IMR-90 (cell line): Measurements from ENCODE around the gene SLC44A5.

ENCODE experiments used
- BHLHE40 ChIP-seq: fragments of 150-350 bp; IDR thresholded peaks from 2 replicates; pipeline ENCODE4 v1.6.1; 2016; ENCODE audit warnings: mild to moderate bottlenecking, low read depth, low read length
- CHD1 ChIP-seq: IDR thresholded peaks from 2 replicates; pipeline ENCODE4 v1.6.1; 2012; ENCODE audit warnings: low read depth, low read length, improper control_type of control experiment
- FOS ChIP-seq: fragments of 150-350 bp; IDR thresholded peaks from 2 replicates; pipeline ENCODE4 v1.6.1; 2016; ENCODE audit warnings: low read depth, low read length
- MAFK ChIP-seq: IDR thresholded peaks from 2 replicates; pipeline ENCODE4 v1.6.1; 2012; ENCODE audit warnings: low read depth, low read length, improper control_type of control experiment
- MXI1 ChIP-seq: IDR thresholded peaks from 2 replicates; pipeline ENCODE4 v1.6.1; 2012; ENCODE audit warnings: low read depth, mild to moderate bottlenecking, low read length, moderate library complexity, borderline replicate concordance
- POLR2A ChIP-seq: IDR thresholded peaks from 2 replicates; pipeline ENCODE4 v1.6.1; 2012; ENCODE audit warnings: mild to moderate bottlenecking, low read depth, low read length
- RAD21 ChIP-seq: IDR thresholded peaks from 2 replicates; pipeline ENCODE4 v1.6.1; 2012; ENCODE audit warnings: low read length, improper control_type of control experiment
- RCOR1 ChIP-seq: IDR thresholded peaks from 2 replicates; pipeline ENCODE4 v1.6.1; 2012; ENCODE audit warnings: mild to moderate bottlenecking, low read length, improper control_type of control experiment; ENCODE audit not compliant: insufficient replicate concordance
- RFX5 ChIP-seq: IDR thresholded peaks from 2 replicates; pipeline ENCODE4 v1.8.0; 2012; ENCODE audit warnings: low read depth, mild to moderate bottlenecking, low read length, moderate library complexity
- SMC3 ChIP-seq: fragments of 150-350 bp; IDR thresholded peaks from 2 replicates; pipeline ENCODE4 v1.6.1; 2016; ENCODE audit warnings: low read depth, mild to moderate bottlenecking, antibody characterized with exemption, low read length, moderate library complexity
- USF2 ChIP-seq: fragments of 150-350 bp; IDR thresholded peaks from 2 replicates; pipeline ENCODE4 v1.6.1; 2017; ENCODE audit warnings: mild to moderate bottlenecking, antibody characterized with exemption, low read length, low read depth
- TF ChIP-seq, protein P1 (sequence below): conservative IDR thresholded peaks from 2 replicates; pipeline ENCODE4 v1.5.1; 2012; ENCODE audit warnings: mild to moderate bottlenecking, low read depth, low read length, improper control_type of control experiment
- TF ChIP-seq, protein P2 (sequence below): fragments of 150-350 bp; IDR thresholded peaks from 2 replicates; pipeline ENCODE4 v1.6.1; 2016; ENCODE audit warnings: low read depth, mild to moderate bottlenecking, low read length, moderate library complexity, borderline replicate concordance

DNA sequence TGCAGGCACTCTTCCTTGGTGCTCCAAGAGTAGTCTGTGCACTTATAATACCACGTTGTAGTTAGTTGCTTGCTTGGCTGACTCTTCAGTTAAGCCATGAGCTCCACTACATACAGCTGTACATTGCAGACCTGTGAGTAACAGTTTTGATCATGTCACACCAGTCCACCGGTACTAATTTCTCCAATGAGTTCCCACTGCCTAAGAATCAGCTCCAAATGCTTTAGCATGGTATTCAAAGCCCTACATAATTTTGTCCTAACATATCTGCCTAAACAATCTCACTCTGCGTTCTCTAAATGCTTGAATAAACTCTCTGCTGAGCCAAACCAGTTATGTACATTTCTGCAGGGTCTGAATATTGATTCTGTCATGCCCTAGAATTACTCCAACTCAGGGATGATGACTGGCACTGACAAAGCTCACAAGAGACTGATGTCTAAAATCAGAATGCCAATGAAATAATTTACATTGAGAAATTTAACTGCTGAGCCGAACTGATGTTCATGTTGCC, 276.0 kb downstream of the SLC44A5 start:
- TF ChIP-seq RFX5 (no peak), MXI1 (no peak), MAFK (no peak), RCOR1 (no peak), FOS (no peak), CHD1 (no peak), RAD21 (no peak), SMC3 (no peak), BHLHE40 (no peak), USF2 (no peak), POLR2A (no peak)
- TF ChIP-seq, protein P1, sequence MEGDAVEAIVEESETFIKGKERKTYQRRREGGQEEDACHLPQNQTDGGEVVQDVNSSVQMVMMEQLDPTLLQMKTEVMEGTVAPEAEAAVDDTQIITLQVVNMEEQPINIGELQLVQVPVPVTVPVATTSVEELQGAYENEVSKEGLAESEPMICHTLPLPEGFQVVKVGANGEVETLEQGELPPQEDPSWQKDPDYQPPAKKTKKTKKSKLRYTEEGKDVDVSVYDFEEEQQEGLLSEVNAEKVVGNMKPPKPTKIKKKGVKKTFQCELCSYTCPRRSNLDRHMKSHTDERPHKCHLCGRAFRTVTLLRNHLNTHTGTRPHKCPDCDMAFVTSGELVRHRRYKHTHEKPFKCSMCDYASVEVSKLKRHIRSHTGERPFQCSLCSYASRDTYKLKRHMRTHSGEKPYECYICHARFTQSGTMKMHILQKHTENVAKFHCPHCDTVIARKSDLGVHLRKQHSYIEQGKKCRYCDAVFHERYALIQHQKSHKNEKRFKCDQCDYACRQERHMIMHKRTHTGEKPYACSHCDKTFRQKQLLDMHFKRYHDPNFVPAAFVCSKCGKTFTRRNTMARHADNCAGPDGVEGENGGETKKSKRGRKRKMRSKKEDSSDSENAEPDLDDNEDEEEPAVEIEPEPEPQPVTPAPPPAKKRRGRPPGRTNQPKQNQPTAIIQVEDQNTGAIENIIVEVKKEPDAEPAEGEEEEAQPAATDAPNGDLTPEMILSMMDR = no peak
- TF ChIP-seq, protein P2, sequence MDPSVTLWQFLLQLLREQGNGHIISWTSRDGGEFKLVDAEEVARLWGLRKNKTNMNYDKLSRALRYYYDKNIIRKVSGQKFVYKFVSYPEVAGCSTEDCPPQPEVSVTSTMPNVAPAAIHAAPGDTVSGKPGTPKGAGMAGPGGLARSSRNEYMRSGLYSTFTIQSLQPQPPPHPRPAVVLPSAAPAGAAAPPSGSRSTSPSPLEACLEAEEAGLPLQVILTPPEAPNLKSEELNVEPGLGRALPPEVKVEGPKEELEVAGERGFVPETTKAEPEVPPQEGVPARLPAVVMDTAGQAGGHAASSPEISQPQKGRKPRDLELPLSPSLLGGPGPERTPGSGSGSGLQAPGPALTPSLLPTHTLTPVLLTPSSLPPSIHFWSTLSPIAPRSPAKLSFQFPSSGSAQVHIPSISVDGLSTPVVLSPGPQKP = no peak
